Spinal cord (tissue), 10 donors: ENCODE measurements around the gene PIK3C2G. TPM values are rescaled to one million over a fixed set of nuclear protein-coding genes. Genes with fewer than 3 reads are reported as not detected.

ENCODE experiments used
- DNase-seq, 6 donors: peaks; one replicate each; pipeline versions ENCODE4 v3.0.0 to v3.0.0-alpha.2; 2013 to 2015; ENCODE audit warnings: low spot score in 6 of 6, low read depth in 4 of 6
- H3K27ac ChIP-seq: one replicate; pipeline ENCODE4 v1.5.1; 2013; ENCODE audit warnings: low read depth, low read length, control low read depth
- H3K27me3 ChIP-seq: one replicate; pipeline ENCODE4 v1.6.1; 2013; ENCODE audit warnings: low read length; ENCODE audit not compliant: control insufficient read depth, insufficient read depth
- H3K36me3 ChIP-seq: one replicate; pipeline ENCODE4 v1.6.1; 2013; ENCODE audit warnings: low read length; ENCODE audit not compliant: control insufficient read depth, insufficient read depth
- H3K4me1 ChIP-seq: one replicate; pipeline ENCODE4 v1.6.1; 2013; ENCODE audit warnings: low read length; ENCODE audit not compliant: control insufficient read depth, insufficient read depth
- H3K4me3 ChIP-seq: one replicate; pipeline ENCODE4 v1.5.1; 2013; ENCODE audit warnings: low read depth, low read length, control low read depth
- H3K9me3 ChIP-seq: one replicate; pipeline ENCODE4 v1.6.1; 2013; ENCODE audit warnings: low read length; ENCODE audit not compliant: control insufficient read depth, insufficient read depth
- whole genome bisulfite sequencing: methylation state at CpG from one replicate; pipeline ENCODE4 v1.1.5; 2013; ENCODE audit warnings: missing lambda C conversion rate; ENCODE audit not compliant: insufficient coverage; 5-methylcytosine and 5-hydroxymethylcytosine counted together
- polyA plus RNA-seq, 2 donors: library from polyadenylated mRNA; unstranded; fragments of 120-200 nt; gene quantifications; one replicate each; pipeline ENCODE4 v1.2.1, GENCODE V29; 2013; ENCODE audit not compliant: insufficient read length in 2 of 2
- total RNA-seq, 2 donors: library from RNA; depleted of rRNA in 1 of 2; stranded (reverse); fragments of 120-200 nt in 1 of 2; fragments of >200 nt in 1 of 2; gene quantifications; one replicate each; pipeline versions ENCODE4 v1.2.3 to v1.2.4, GENCODE V29; 2013 to 2014
- donor health status: healthy.

Gene PIK3C2G
- total and polyA plus RNA-seq, 4 donors, result 0.14 to 0.40 (median 0.19) TPM

DNA sequence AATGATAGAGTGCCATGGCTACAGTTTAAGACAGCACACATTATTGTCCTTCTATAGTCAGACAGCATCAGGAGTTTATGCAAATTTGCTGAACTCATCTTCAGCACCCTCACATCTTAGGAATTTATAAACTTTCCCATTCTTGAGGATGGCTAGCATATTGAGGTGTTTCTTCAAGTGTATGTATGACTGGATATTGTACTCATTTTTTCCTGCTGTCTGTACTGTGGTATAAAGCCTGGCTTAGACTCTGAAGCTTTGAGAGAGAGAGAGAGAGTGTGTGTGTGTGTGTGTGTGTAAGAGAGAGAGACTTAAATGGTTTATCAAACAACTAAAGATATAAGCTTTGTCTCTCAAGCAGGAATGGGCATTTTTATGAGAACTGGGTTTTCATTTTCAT, 161.6 kb downstream of the PIK3C2G start:
- no peak for DNase-seq
- H3K4me1 ChIP-seq, result no peaks in the 10 kb centered on the region
- H3K27me3 ChIP-seq, result no peaks in the 10 kb centered on the region
- H3K9me3 ChIP-seq, result no peaks in the 10 kb centered on the region
- H3K27ac ChIP-seq, result no peak overlapping the region
- no peaks in the 10 kb centered on the region for H3K36me3 ChIP-seq
- no peak overlapping the region for H3K4me3 ChIP-seq

DNA sequence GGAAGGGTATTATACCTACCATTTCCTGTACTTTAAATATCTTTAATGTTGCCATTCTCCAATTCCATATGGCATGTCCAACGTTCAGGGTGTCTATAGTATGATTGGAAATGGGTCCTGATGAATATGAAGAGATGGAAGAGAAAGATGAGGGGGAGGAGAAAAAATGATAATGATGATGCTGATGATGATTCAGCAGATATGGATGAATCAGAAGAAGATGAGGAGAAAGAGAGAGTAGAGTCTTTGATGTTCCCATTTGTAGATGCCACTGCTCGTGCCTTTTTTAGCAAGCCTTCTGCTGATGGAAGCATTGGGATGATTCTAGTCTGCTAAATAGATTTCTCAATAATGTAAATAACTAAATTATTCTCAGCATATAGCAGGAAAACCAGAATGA, 163.5 kb downstream of the PIK3C2G start:
- Histone ChIP-seq H3K27me3 (no peaks in the 10 kb centered on the region), H3K9me3 (no peaks in the 10 kb centered on the region), H3K4me3 (no peak overlapping the region), H3K27ac (no peak overlapping the region), H3K36me3 (no peaks in the 10 kb centered on the region), H3K4me1 (no peaks in the 10 kb centered on the region)
- no peak for DNase-seq
- WGBS, result 86% methylated on average over 1 of the region's 2 CpGs

DNA sequence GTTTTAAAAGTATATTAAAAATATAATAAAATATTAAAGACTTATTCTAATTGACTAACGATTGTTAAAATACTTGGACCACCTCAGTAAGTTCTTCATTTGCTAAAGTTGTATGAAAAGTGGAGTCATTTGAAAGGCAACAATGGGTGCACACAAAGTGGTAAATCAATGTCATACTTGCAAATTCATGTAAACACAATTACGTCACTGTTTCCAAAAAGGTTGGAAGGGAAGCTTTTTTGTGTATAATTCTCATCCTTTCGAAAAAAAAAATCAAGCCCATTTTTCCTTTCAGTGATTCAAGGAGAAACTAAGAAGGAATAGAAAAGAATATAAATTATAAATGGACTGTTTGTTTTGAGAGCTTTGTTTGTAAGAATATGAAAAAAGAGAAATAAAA, 166.2 kb downstream of the PIK3C2G start:
- DNase-seq, result no peak
- H3K36me3 ChIP-seq, result no peaks in the 10 kb centered on the region

DNA sequence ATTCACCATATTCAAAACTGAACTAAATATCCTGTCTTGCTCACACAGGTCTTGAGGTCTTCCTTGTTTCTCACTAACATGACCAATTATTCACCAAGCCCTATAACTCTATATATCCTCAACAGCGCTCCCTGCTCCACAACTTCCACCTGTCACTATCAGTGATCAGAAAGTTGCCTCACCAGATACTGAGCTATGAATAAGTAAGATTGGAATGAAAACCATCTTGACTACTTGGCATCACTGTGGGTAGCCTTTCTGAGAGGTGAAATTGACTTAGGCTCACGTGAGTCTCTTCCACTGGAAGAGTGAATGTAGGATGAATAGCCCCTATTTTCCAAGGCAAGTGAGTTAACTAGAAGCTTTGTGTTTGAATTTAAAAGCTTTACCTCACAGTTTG, 167.1 kb downstream of the PIK3C2G start:
- WGBS, result 78% methylated on average over 1 of the region's 2 CpGs
- Histone ChIP-seq H3K36me3 (no peaks in the 10 kb centered on the region), H3K27ac (no peak overlapping the region), H3K4me3 (no peak overlapping the region), H3K9me3 (no peaks in the 10 kb centered on the region), H3K27me3 (no peaks in the 10 kb centered on the region), H3K4me1 (no peaks in the 10 kb centered on the region)
- no peak for DNase-seq

More for the DNA sequence above, 166.2 kb downstream of the PIK3C2G start:
- Histone ChIP-seq H3K4me1 (no peaks in the 10 kb centered on the region), H3K9me3 (no peaks in the 10 kb centered on the region), H3K27me3 (no peaks in the 10 kb centered on the region), H3K4me3 (no peak overlapping the region), H3K27ac (no peak overlapping the region)
- WGBS, result no CpG with 5 or more reads among the region's 3 CpGs

DNA sequence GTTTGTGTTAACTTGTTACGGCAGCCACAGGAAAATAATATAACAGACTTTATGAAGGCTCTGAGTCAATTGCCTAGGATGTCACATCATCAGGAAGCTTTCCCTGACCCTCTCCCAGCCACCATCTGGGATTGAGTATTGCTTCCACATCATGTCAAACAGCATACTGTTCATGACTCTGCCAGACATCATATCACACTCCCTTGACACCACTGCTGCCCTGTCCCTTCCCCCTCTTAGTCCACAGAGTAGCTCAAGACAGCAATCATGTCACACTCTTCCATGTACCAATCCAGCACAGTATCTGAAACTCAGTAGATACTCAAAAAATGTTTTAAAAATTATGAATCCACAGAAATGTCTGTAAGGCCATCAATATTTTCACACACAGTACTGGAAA, 168.0 kb downstream of the PIK3C2G start:
- Histone ChIP-seq H3K4me3 (no peak overlapping the region), H3K27me3 (no peaks in the 10 kb centered on the region), H3K4me1 (no peaks in the 10 kb centered on the region), H3K9me3 (no peaks in the 10 kb centered on the region), H3K36me3 (no peaks in the 10 kb centered on the region), H3K27ac (no peak overlapping the region)
- DNase-seq, result no peak
- 100% methylated on average over 1 of the region's 1 CpG for WGBS

DNA sequence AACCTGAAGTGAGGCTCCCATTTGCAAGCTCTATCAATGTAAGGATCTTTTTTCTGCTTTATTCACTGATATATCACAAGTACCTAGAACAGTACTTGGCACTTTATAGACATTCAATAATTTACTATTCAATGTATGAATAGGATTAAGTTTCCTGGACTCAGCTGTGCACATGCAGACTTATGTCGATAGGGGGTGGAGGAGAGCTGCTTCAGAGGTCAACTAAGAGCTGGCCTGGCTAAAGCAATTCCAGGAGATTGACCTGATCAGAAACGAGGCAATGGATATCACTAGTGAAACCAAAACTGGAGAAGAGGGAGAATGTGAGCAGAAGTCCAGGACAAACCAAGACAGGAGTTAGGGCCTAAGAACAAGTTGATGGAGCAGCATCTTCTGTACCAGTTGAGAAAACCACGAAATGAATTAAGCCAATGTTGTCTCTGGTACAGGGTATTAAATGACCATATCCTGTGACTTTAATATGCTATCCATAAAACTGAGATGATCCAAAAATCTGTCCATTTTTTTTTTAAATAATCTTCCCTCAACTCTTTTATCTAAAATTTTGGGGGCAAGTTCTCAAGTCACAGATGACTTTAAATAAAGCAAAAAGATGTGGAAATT, 169.2 kb downstream of the PIK3C2G start:
- Histone ChIP-seq H3K27ac (no peak overlapping the region), H3K4me3 (no peak overlapping the region), H3K36me3 (no peaks in the 10 kb centered on the region), H3K4me1 (no peaks in the 10 kb centered on the region), H3K27me3 (no peaks in the 10 kb centered on the region), H3K9me3 (no peaks in the 10 kb centered on the region)
- WGBS, result 6% methylated on average over 2 of the region's 3 CpGs
- peak in 1 of 6 donors; percentile 27 for DNase-seq

DNA sequence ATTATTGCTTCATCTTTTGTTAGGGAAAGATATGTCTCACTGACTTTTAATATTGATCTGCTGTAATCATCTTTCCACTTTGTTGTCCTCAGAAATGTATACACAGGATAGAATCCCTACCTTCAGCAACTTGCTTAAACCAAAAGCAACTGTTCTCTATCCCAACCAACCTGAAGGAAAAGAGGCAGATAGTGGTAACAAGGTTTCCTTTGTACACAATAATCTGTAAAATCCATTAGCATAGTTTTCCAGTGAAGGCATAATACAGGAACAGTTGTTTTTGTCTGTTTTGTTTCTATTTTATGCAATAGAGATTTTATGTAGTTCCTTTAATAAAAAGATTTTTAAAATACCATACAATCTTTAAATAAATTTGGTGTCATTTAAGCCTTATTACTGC, 170.5 kb downstream of the PIK3C2G start:
- DNase-seq, result no peak
- no peak overlapping the region for H3K27ac ChIP-seq
- no peaks in the 10 kb centered on the region for H3K27me3 ChIP-seq
- no peaks in the 10 kb centered on the region for H3K4me1 ChIP-seq
- no peaks in the 10 kb centered on the region for H3K36me3 ChIP-seq
- no peak overlapping the region for H3K4me3 ChIP-seq
- no peaks in the 10 kb centered on the region for H3K9me3 ChIP-seq

DNA sequence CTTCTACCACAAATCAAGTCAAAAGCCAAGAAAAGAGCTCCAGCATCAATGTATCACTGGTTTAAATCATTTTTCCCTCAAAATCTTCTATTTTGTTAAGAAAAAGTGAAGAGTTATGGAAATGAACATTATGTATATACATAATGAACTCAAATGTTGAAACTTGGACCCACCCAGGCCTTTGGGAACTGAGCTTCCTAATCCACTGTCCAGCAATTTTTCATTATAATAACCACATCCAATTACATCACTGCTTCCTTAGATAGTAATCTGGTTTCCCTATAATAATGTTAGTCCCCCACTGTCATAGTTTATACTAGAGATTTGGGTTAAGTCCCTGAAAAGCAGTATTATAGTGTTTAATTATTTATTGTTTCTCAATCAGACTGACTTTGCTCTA, 170.9 kb downstream of the PIK3C2G start:
- Histone ChIP-seq H3K27me3 (no peaks in the 10 kb centered on the region), H3K27ac (no peak overlapping the region), H3K4me3 (no peak overlapping the region), H3K9me3 (no peaks in the 10 kb centered on the region), H3K36me3 (no peaks in the 10 kb centered on the region), H3K4me1 (no peaks in the 10 kb centered on the region)
- no peak for DNase-seq

DNA sequence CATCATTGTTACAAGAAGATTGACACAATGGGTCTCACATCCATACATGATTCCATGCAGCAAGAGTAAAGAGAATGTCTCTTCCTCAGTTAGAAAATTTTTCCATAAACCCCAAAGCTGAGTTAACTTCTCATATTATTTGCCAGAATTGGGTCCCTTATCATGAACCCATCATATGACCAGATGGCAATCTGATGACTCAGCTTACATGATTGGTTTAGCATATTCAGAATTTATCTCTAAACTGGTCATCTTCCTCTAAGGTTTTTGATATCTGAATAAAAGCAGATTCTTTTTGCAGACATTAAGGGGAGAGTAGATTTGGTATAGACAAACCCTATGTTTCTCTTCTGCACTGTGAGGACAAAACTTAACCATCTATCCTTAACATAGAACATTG, 174.9 kb downstream of the PIK3C2G start:
- no peak overlapping the region for H3K27ac ChIP-seq
- no peaks in the 10 kb centered on the region for H3K36me3 ChIP-seq
- DNase-seq, result no peak
- no peak overlapping the region for H3K4me3 ChIP-seq
- H3K27me3 ChIP-seq, result no peaks in the 10 kb centered on the region
- no peaks in the 10 kb centered on the region for H3K9me3 ChIP-seq
- H3K4me1 ChIP-seq, result no peaks in the 10 kb centered on the region

DNA sequence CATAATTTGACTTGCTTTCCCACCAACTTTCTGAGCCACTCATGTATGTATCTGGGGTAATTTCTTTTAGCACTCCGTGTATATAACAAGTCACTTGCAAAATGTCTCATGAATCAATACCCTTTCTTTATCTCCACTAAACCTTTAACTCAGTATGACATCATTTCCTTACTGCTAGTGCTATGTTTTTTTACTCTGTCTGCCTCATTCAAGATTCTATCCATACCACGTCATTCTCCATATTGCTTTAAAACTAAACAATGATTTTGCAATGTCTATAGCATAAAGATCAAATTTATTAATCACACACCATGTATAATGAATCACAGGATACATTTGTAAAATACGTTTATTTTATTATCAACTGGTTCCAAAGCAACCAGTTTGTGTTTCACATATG, 178.2 kb downstream of the PIK3C2G start:
- no peaks in the 10 kb centered on the region for H3K36me3 ChIP-seq
- no peaks in the 10 kb centered on the region for H3K27me3 ChIP-seq
- no peak for DNase-seq
- no peaks in the 10 kb centered on the region for H3K4me1 ChIP-seq
- no peak overlapping the region for H3K27ac ChIP-seq
- no peaks in the 10 kb centered on the region for H3K9me3 ChIP-seq
- no peak overlapping the region for H3K4me3 ChIP-seq
- no CpG with 5 or more reads among the region's 3 CpGs for WGBS
